ENCODE measurements around the gene GRB2. TPM values are rescaled to one million over a fixed set of nuclear protein-coding genes. Genes with fewer than 3 reads are reported as not detected.
"Not testable (repeated sequence)": the region's sequence is repeated elsewhere in the genome, so short reads cannot be mapped to it uniquely, and the experiment has no call there.

The GRB2 gene
- 10 to 100 TPM; 85.5 to 86.6 TPM for total RNA-seq
- polyA plus RNA-seq (2013, experiment 1 of 2) = 68.0 TPM
- polyA plus RNA-seq (2013, experiment 2 of 2) = 56.4 TPM
- long read RNA-seq, experiment 1, transcript GRB2-202 (6 exons, 3,248 nt) = major isoform, 9 of 37 reads
- long read RNA-seq, experiment 1, partial matches to known transcripts = 1 of 37 reads
- long read RNA-seq, experiment 1, other reads (novel, unspliced or antisense) = 25 of 37 reads
- long read RNA-seq, experiment 2, transcript GRB2-205 (5 exons, 3,182 nt) = minor isoform, 67 of 262 reads
- long read RNA-seq, experiment 2, transcript GRB2-202 (6 exons, 3,248 nt) = major isoform, 165 of 262 reads
- long read RNA-seq, experiment 2, partial matches to known transcripts = 11 of 262 reads
- long read RNA-seq, experiment 2, other reads (novel, unspliced or antisense) = 17 of 262 reads
- long read RNA-seq, experiment 3, transcript GRB2-202 (6 exons, 3,248 nt) = major isoform, 267 of 365 reads
- long read RNA-seq, experiment 3, transcript GRB2-205 (5 exons, 3,182 nt) = minor isoform, 72 of 365 reads
- long read RNA-seq, experiment 3, partial matches to known transcripts = 4 of 365 reads
- long read RNA-seq, experiment 3, other reads (novel, unspliced or antisense) = 21 of 365 reads
- long read RNA-seq, experiment 4, transcript GRB2-205 (5 exons, 3,182 nt) = major isoform, 11 of 27 reads
- long read RNA-seq, experiment 4, partial matches to known transcripts = 3 of 27 reads
- long read RNA-seq, experiment 4, other reads (novel, unspliced or antisense) = 12 of 27 reads

DNA sequence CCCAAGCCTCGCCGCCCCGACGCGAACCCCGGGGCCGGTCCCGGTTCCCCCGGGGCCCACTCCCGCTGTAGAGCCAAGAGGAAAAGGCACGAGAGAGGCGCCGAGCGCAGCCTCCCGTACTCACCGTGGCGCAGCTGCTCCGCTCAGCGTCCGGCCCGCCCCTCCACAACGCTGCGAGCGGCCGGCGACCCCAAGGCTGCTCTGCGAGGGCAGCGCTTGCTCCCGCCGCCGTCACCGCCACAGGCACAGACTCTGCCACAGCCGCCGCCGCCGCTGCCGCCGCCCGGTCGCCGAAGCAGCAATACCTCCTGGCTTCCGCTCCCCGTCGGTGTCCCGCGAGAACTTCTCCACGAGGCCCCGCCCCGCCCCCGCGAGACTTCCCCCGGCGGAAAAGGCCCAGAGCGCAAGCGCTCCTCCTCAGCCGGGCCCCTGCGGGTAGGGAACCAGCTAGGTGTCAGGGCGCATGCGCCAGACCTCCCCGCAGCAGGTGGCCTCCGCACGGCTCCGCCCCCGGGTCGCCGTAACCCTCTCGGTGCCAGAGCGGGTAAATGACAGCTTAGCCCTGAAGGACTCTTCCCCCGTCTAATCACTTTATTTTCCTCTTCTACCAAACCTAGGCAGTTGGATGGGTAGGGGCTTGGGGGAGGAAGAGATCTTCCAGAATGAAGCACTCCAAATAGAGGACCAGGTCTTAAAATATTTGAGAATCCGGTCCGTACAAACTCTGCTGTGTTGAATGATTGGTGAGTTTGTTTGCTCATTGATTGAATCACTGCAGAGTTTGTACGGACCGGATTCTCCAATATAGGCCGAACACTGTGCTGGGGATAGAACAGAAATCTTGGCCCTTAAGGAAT, at the start of gene GRB2:
TSS of gene GRB2 (minus strand) at position 314 of the 857 bp plus-strand sequence. CDS start 12,050 bp downstream, outside the sequence.
- peaks cover 3% of the 10 kb centered on the region for H3K27me3 Mint-ChIP-seq (ENCODE audit: insufficient read depth)
- WGBS, 2 experiments (ENCODE audit: insufficient coverage in 1 of 2, insufficient read length in 1 of 2) = 2 to 5% methylated on average over 33 to 73 of the region's 74 CpGs
- no peaks in the 10 kb centered on the region for H3K9me3 Mint-ChIP-seq
- Histone ChIP-seq H3K9me3 (ENCODE audit: control insufficient read depth, low read length) (no peaks in the 10 kb centered on the region), H3K4me1 (ENCODE audit: control insufficient read depth, insufficient read depth, low read length) (no peaks in the 10 kb centered on the region), H3K27ac (ENCODE audit: low read depth, low read length) (peak within 1 kb of the TSS; percentile 70), H3K36me3 (ENCODE audit: control insufficient read depth, insufficient read depth, low read length) (peaks cover 3% of the 10 kb centered on the region), H3K4me3 (ENCODE audit: low read length) (peak within 1 kb of the TSS; percentile 99), H3K27me3 (ENCODE audit: control insufficient read depth, insufficient read depth, low read length, poor library complexity, severe bottlenecking) (no peaks in the 10 kb centered on the region), H3K9ac (ENCODE audit: extremely low read depth, low read length, poor library complexity, severe bottlenecking) (peak within 1 kb of the TSS; percentile 89)
- H3K36me3 Mint-ChIP-seq (ENCODE audit: low read depth) = peaks cover 5% of the 10 kb centered on the region
- peaks cover 17% of the 10 kb centered on the region for H3K4me1 Mint-ChIP-seq
- peak within 1 kb of the TSS; percentile 93 for H3K27ac Mint-ChIP-seq
- H3K4me3 Mint-ChIP-seq = peak within 1 kb of the TSS; percentile 75
- peak; percentile 100 for DNase-seq
- no peak for TF ChIP-seq CTCF (conservative IDR thresholded peaks at IDR 0.05)

DNA sequence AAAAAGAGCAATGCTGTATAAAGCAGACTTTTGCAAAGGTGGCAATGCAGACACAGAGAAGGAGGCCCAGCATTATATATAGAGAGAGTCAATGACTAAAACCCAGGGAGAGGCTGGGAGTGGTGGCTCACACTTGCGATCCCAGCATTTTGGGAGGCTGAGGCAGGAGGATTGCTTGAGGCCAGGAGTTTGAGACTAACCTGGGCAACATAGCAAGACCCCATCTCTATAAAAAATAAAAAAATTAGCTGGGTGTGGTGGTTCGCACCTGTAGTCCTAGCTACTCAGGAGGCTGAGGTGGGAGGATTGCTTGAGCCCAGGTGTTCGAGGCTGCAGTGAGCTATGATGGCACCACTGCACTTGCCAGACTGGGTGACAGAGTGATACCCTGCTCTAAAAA, 49.2 kb upstream of the GRB2 start:
- H3K27ac ChIP-seq (ENCODE audit: low read depth, low read length); H3K36me3 ChIP-seq (ENCODE audit: control insufficient read depth, insufficient read depth, low read length); H3K4me3 Mint-ChIP-seq; H3K27me3 Mint-ChIP-seq (ENCODE audit: insufficient read depth); H3K4me3 ChIP-seq (ENCODE audit: low read length); H3K27ac Mint-ChIP-seq; H3K36me3 Mint-ChIP-seq (ENCODE audit: low read depth); H3K9ac ChIP-seq (ENCODE audit: extremely low read depth, low read length, poor library complexity, severe bottlenecking); H3K27me3 ChIP-seq (ENCODE audit: control insufficient read depth, insufficient read depth, low read length, poor library complexity, severe bottlenecking); H3K9me3 Mint-ChIP-seq; DNase-seq; H3K9me3 ChIP-seq (ENCODE audit: control insufficient read depth, low read length); H3K4me1 ChIP-seq (ENCODE audit: control insufficient read depth, insufficient read depth, low read length): not testable (repeated sequence)
- WGBS, 2 experiments (ENCODE audit: insufficient coverage in 1 of 2, insufficient read length in 1 of 2) = 96 to 100% methylated on average over 1 to 3 of the region's 3 CpGs
- H3K4me1 Mint-ChIP-seq = peaks cover 25% of the 10 kb centered on the region

DNA sequence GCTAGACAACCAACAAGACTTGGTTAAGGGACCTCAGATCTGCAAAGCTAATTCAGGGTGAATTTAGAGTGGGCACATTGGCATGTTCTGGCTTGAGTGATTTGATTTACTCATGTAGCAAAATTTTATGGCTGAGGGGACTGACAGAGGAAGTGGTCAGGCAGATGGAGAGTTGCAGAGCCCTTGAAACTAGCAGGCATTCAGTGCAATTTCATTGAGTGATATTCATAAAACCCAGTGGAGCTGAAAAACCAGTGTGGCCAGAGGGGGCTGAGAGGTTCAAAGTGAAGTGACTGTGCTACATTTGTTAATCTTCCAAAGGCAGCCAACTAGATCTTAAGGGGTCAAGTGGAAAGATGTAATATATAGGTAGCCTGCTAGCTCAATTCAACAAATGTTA, 48.7 kb upstream of the GRB2 start:
- H3K27ac Mint-ChIP-seq = no peak overlapping the region
- no peaks in the 10 kb centered on the region for H3K36me3 Mint-ChIP-seq (ENCODE audit: low read depth)
- no peak overlapping the region for H3K4me3 Mint-ChIP-seq
- no peaks in the 10 kb centered on the region for H3K27me3 ChIP-seq (ENCODE audit: control insufficient read depth, insufficient read depth, low read length, poor library complexity, severe bottlenecking)
- no peak overlapping the region for H3K27ac ChIP-seq (ENCODE audit: low read depth, low read length)
- peaks cover 21% of the 10 kb centered on the region for H3K4me1 Mint-ChIP-seq
- H3K4me1 ChIP-seq (ENCODE audit: control insufficient read depth, insufficient read depth, low read length) = no peaks in the 10 kb centered on the region
- no peaks in the 10 kb centered on the region for H3K9me3 Mint-ChIP-seq
- TF ChIP-seq CTCF (conservative IDR thresholded peaks at IDR 0.05) = no peak
- no peak overlapping the region for H3K9ac ChIP-seq (ENCODE audit: extremely low read depth, low read length, poor library complexity, severe bottlenecking)
- H3K36me3 ChIP-seq (ENCODE audit: control insufficient read depth, insufficient read depth, low read length) = no peaks in the 10 kb centered on the region
- DNase-seq = no peak
- H3K27me3 Mint-ChIP-seq (ENCODE audit: insufficient read depth) = no peaks in the 10 kb centered on the region
- H3K4me3 ChIP-seq (ENCODE audit: low read length) = no peak overlapping the region
- no peaks in the 10 kb centered on the region for H3K9me3 ChIP-seq (ENCODE audit: control insufficient read depth, low read length)

All from endodermal cell (in vitro differentiated cells).